HEK293 (cell line): Measurements from ENCODE around the gene INO80C.

Experiments used
- CTCF ChIA-PET: fragments of 350-600 bp; formaldehyde crosslinking; extraction: SDS; loops from one replicate; lab custom pipeline; 2021; ENCODE audit warnings: antibody characterized with exemption; lab: Yijun Ruan, JAX
- POLR2A ChIA-PET: fragments of 300-600 bp; formaldehyde crosslinking; extraction: SDS; loops from one replicate; lab custom pipeline; 2020; ENCODE audit warnings: antibody characterized with exemption, inconsistent platforms; lab: Yijun Ruan, JAX
- H3K27ac ChIP-seq: fragments of 200-500 bp; sonication (Bioruptor generic); 2 replicates; pipeline ENCODE4 v1.5.1; 2014; ENCODE audit warnings: low read depth, low read length, control low read depth, inconsistent platforms; ENCODE audit errors: extremely low read depth
- H3K36me3 ChIP-seq, 2 experiments: fragments of 200-500 bp in 1 of 2; sonication (Bioruptor generic) in 1 of 2; 1 replicate in 1 of 2; 2 replicates in 1 of 2; pipeline ENCODE4 v1.5.1; 2014 to 2017; ENCODE audit warnings: inconsistent platforms in 2 of 2, low read length in 2 of 2; ENCODE audit not compliant: control insufficient read depth in 2 of 2, insufficient read depth in 1 of 2
- H3K4me1 ChIP-seq: fragments of 200-500 bp; sonication (Bioruptor generic); 2 replicates; pipeline ENCODE4 v1.5.1; 2014; ENCODE audit warnings: mild to moderate bottlenecking, low read length, inconsistent platforms; ENCODE audit not compliant: control insufficient read depth, insufficient read depth
- H3K4me3 ChIP-seq: 2 replicates; pipeline ENCODE4 v1.5.1; 2011; ENCODE audit warnings: low read depth, mild to moderate bottlenecking, control low read depth, low read length, moderate library complexity
- H3K9me3 ChIP-seq: fragments of 200-500 bp; sonication (Bioruptor generic); 2 replicates; pipeline ENCODE4 v1.5.1; 2014; ENCODE audit warnings: low read depth, low read length, inconsistent platforms; ENCODE audit not compliant: control insufficient read depth, insufficient read depth
- ELK4 ChIP-seq: IDR thresholded peaks from 2 replicates; pipeline ENCODE4 v1.6.1; 2011; ENCODE audit warnings: mild to moderate bottlenecking, low read depth, low read length, borderline replicate concordance
- KLF1 ChIP-seq: fragments of 450-650 bp; formaldehyde crosslinking; IDR thresholded peaks from 2 replicates; pipeline ENCODE4 v1.5.1; 2016; ENCODE audit warnings: missing biosample characterization, missing genetic modification characterization
- KLF10 ChIP-seq: fragments of 450-650 bp; IDR thresholded peaks from 2 replicates; pipeline ENCODE4 v1.5.1; 2018; ENCODE audit warnings: missing biosample characterization, mild to moderate bottlenecking, missing genetic modification characterization
- KLF8 ChIP-seq: fragments of 450-650 bp; formaldehyde crosslinking; IDR thresholded peaks from 2 replicates; pipeline ENCODE4 v1.5.1; 2016; ENCODE audit warnings: missing biosample characterization, missing genetic modification characterization
- MEIS1 ChIP-seq: sonication (generic); formaldehyde crosslinking; IDR thresholded peaks from 2 replicates; pipeline ENCODE4 v1.8.1; 2022; ENCODE audit warnings: missing genetic modification reagents, mild to moderate bottlenecking, borderline replicate concordance
- REPIN1 ChIP-seq: fragments of 450-650 bp; formaldehyde crosslinking; IDR thresholded peaks from 2 replicates; pipeline ENCODE4 v1.5.1; 2017; ENCODE audit warnings: missing biosample characterization, missing genetic modification characterization, low read depth
- SP7 ChIP-seq: fragments of 450-650 bp; formaldehyde crosslinking; IDR thresholded peaks from 2 replicates; pipeline ENCODE4 v1.5.1; 2016; ENCODE audit warnings: missing biosample characterization, missing genetic modification characterization
- ZBTB7A ChIP-seq: fragments of 450-650 bp; formaldehyde crosslinking; IDR thresholded peaks from 2 replicates; pipeline ENCODE4 v1.5.1; 2016; ENCODE audit warnings: low read depth, missing biosample characterization, missing genetic modification characterization
- ZFP3 ChIP-seq: fragments of 450-650 bp; formaldehyde crosslinking; IDR thresholded peaks from 2 replicates; pipeline ENCODE4 v1.5.1; 2016; ENCODE audit warnings: low read depth, missing biosample characterization, missing genetic modification characterization
- ZNF146 ChIP-seq: fragments of 450-650 bp; formaldehyde crosslinking; IDR thresholded peaks from 2 replicates; pipeline ENCODE4 v1.5.1; 2016; ENCODE audit warnings: missing biosample characterization, missing genetic modification characterization
- ZNF214 ChIP-seq: fragments of 450-650 bp; formaldehyde crosslinking; IDR thresholded peaks from 2 replicates; pipeline ENCODE4 v1.5.1; 2017; ENCODE audit warnings: missing biosample characterization, mild to moderate bottlenecking, missing genetic modification characterization, borderline replicate concordance
- ZNF398 ChIP-seq: fragments of 450-650 bp; formaldehyde crosslinking; IDR thresholded peaks from 2 replicates; pipeline ENCODE4 v1.5.1; 2017; ENCODE audit warnings: missing biosample characterization, missing genetic modification characterization
- ZNF610 ChIP-seq: fragments of 450-650 bp; formaldehyde crosslinking; IDR thresholded peaks from 2 replicates; pipeline ENCODE4 v1.5.1; 2016; ENCODE audit warnings: missing biosample characterization, missing genetic modification characterization, borderline replicate concordance
- ZNF621 ChIP-seq: fragments of 450-650 bp; formaldehyde crosslinking; IDR thresholded peaks from 2 replicates; pipeline ENCODE4 v1.5.1; 2017; ENCODE audit warnings: missing biosample characterization, missing genetic modification characterization
- ZNF624 ChIP-seq: fragments of 450-650 bp; formaldehyde crosslinking; IDR thresholded peaks from 2 replicates; pipeline ENCODE4 v1.5.1; 2017; ENCODE audit warnings: missing biosample characterization, missing genetic modification characterization
- ZNF626 ChIP-seq: fragments of 450-650 bp; sonication (Bioruptor Pico); formaldehyde crosslinking; IDR thresholded peaks from 2 replicates; pipeline ENCODE4 v1.5.1; 2018; ENCODE audit warnings: missing biosample characterization, missing genetic modification characterization, inconsistent platforms
- ZNF664 ChIP-seq: fragments of 450-650 bp; formaldehyde crosslinking; IDR thresholded peaks from 2 replicates; pipeline ENCODE4 v1.5.1; 2016; ENCODE audit warnings: missing biosample characterization, missing genetic modification characterization
- ZNF670 ChIP-seq: fragments of 450-650 bp; formaldehyde crosslinking; IDR thresholded peaks from 2 replicates; pipeline ENCODE4 v1.5.1; 2016; ENCODE audit warnings: missing biosample characterization, missing genetic modification characterization, low read depth
- ZNF768 ChIP-seq: fragments of 450-650 bp; formaldehyde crosslinking; IDR thresholded peaks from 2 replicates; pipeline ENCODE4 v1.5.1; 2018; ENCODE audit warnings: missing biosample characterization, mild to moderate bottlenecking, missing genetic modification characterization
- ZNF776 ChIP-seq: fragments of 450-650 bp; formaldehyde crosslinking; IDR thresholded peaks from 2 replicates; pipeline ENCODE4 v1.5.0; 2017; ENCODE audit warnings: missing biosample characterization, missing genetic modification characterization, borderline replicate concordance
- ZSCAN30 ChIP-seq: fragments of 450-650 bp; IDR thresholded peaks from 2 replicates; pipeline ENCODE4 v1.5.1; 2018; ENCODE audit warnings: missing biosample characterization, mild to moderate bottlenecking, missing genetic modification characterization, moderate library complexity
- ZXDB ChIP-seq: fragments of 450-650 bp; formaldehyde crosslinking; IDR thresholded peaks from 2 replicates; pipeline ENCODE4 v1.5.1; 2016; ENCODE audit warnings: missing biosample characterization, missing genetic modification characterization
- TF ChIP-seq, protein P1 (sequence below): fragments of 450-650 bp; formaldehyde crosslinking; IDR thresholded peaks from 2 replicates; pipeline ENCODE4 v1.5.1; 2016; ENCODE audit warnings: missing biosample characterization, missing genetic modification characterization
- TF ChIP-seq, protein P2 (sequence below): fragments of 450-650 bp; formaldehyde crosslinking; conservative IDR thresholded peaks from 2 replicates; pipeline ENCODE4 v1.5.1; 2016; ENCODE audit warnings: low read depth, missing biosample characterization, missing genetic modification characterization
- TF ChIP-seq, protein P3 (sequence below): fragments of 450-650 bp; formaldehyde crosslinking; IDR thresholded peaks from 2 replicates; pipeline ENCODE4 v1.5.1; 2016; ENCODE audit warnings: missing biosample characterization, missing genetic modification characterization

Gene INO80C

DNA sequence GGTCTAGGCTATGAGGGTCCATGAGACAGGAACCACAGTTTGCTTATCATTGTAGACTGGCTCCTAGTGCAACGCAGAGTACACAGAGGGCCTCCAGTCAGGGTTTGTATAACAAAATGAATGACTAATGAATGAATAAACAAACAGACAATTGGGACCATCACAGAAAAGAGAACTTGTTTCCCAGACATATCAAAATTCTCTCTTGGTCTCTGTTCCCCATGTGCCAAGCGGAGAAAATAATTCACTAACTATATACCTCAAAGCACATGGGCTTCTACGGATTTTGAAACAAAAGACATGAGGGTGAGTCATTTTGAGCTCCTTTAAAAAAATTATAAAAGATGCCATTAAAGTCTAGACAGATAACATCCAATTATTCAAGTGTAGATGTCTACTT, 28.0 kb downstream of the INO80C start:
- POLR2A ChIA-PET: no interaction called here
- H3K4me1 ChIP-seq: no peaks in the 10 kb centered on the region
- no peak overlapping the region for H3K4me3 ChIP-seq
- no peak overlapping the region for H3K27ac ChIP-seq
- CTCF ChIA-PET: interaction anchor here (0.7 kb wide), 1 partner anchor 174 kb away, joined by 3 read pairs; no protein-coding TSS in a partner anchor
- no peak for TF ChIP-seq ZNF398 (tag by site-specific recombination)
- TF ChIP-seq, protein P1, sequence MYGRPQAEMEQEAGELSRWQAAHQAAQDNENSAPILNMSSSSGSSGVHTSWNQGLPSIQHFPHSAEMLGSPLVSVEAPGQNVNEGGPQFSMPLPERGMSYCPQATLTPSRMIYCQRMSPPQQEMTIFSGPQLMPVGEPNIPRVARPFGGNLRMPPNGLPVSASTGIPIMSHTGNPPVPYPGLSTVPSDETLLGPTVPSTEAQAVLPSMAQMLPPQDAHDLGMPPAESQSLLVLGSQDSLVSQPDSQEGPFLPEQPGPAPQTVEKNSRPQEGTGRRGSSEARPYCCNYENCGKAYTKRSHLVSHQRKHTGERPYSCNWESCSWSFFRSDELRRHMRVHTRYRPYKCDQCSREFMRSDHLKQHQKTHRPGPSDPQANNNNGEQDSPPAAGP: no peak
- no peak for TF ChIP-seq ZSCAN30 (tag by site-specific recombination)
- no peak for TF ChIP-seq KLF8 (tag by site-specific recombination)
- TF ChIP-seq, protein P2, sequence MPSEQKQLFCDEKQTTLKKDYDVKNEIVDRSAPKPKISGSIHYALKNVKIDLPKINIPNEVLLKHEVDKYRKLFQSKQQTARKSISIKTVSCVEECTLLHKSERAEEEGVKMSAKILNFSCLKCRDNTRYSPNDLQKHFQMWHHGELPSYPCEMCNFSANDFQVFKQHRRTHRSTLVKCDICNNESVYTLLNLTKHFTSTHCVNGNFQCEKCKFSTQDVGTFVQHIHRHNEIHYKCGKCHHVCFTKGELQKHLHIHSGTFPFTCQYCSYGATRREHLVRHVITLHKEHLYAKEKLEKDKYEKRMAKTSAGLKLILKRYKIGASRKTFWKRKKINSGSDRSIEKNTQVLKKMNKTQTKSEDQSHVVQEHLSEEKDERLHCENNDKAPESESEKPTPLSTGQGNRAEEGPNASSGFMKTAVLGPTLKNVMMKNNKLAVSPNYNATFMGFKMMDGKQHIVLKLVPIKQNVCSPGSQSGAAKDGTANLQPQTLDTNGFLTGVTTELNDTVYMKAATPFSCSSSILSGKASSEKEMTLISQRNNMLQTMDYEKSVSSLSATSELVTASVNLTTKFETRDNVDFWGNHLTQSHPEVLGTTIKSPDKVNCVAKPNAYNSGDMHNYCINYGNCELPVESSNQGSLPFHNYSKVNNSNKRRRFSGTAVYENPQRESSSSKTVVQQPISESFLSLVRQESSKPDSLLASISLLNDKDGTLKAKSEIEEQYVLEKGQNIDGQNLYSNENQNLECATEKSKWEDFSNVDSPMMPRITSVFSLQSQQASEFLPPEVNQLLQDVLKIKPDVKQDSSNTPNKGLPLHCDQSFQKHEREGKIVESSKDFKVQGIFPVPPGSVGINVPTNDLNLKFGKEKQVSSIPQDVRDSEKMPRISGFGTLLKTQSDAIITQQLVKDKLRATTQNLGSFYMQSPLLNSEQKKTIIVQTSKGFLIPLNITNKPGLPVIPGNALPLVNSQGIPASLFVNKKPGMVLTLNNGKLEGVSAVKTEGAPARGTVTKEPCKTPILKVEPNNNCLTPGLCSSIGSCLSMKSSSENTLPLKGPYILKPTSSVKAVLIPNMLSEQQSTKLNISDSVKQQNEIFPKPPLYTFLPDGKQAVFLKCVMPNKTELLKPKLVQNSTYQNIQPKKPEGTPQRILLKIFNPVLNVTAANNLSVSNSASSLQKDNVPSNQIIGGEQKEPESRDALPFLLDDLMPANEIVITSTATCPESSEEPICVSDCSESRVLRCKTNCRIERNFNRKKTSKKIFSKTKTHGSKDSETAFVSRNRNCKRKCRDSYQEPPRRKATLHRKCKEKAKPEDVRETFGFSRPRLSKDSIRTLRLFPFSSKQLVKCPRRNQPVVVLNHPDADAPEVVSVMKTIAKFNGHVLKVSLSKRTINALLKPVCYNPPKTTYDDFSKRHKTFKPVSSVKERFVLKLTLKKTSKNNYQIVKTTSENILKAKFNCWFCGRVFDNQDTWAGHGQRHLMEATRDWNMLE (tag by site-specific recombination): no peak
- TF ChIP-seq KLF10: no peak
- no peak for TF ChIP-seq ZNF214
- no peak for TF ChIP-seq KLF1 (tag by site-specific recombination)
- TF ChIP-seq MEIS1 (CRISPR knock-in tag): no peak
- no peak for TF ChIP-seq ELK4
- TF ChIP-seq ZNF768: no peak
- no peak for TF ChIP-seq ZNF626 (tag by site-specific recombination)
- no peak for TF ChIP-seq SP7 (tag by site-specific recombination)
- TF ChIP-seq, protein P3, sequence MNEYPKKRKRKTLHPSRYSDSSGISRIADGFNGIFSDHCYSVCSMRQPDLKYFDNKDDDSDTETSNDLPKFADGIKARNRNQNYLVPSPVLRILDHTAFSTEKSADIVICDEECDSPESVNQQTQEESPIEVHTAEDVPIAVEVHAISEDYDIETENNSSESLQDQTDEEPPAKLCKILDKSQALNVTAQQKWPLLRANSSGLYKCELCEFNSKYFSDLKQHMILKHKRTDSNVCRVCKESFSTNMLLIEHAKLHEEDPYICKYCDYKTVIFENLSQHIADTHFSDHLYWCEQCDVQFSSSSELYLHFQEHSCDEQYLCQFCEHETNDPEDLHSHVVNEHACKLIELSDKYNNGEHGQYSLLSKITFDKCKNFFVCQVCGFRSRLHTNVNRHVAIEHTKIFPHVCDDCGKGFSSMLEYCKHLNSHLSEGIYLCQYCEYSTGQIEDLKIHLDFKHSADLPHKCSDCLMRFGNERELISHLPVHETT (tag by site-specific recombination): no peak
- no peaks in the 10 kb centered on the region for H3K36me3 ChIP-seq
- no peaks in the 10 kb centered on the region for H3K9me3 ChIP-seq

- POLR2A ChIA-PET: no interaction called here
- H3K4me3 ChIP-seq: no peak overlapping the region
- no peak overlapping the region for H3K27ac ChIP-seq
- no peaks in the 10 kb centered on the region for H3K4me1 ChIP-seq
- no peaks in the 10 kb centered on the region for H3K9me3 ChIP-seq
- no peaks in the 10 kb centered on the region for H3K36me3 ChIP-seq
- CTCF ChIA-PET: no interaction called here
- TF ChIP-seq ZNF664 (tag by site-specific recombination) (no peak), ZNF776 (tag by site-specific recombination) (no peak), ZNF146 (tag by site-specific recombination) (no peak), ZNF610 (tag by site-specific recombination) (no peak), ZXDB (no peak), ZNF624 (tag by site-specific recombination) (no peak), ZNF621 (tag by site-specific recombination) (no peak), ZNF670 (tag by site-specific recombination) (no peak), ZFP3 (tag by site-specific recombination) (no peak), ZBTB7A (no peak), REPIN1 (tag by site-specific recombination) (no peak)
- TF ChIP-seq, protein P1: no peak
Measured at GRCh38 chr18:35468711-35469110, 29.0 kb downstream of the INO80C start.
